Measurements from ENCODE around the gene EFHD2. TPM values are rescaled to one million over a fixed set of nuclear protein-coding genes. Genes with fewer than 3 reads are reported as not detected.

Gene EFHD2
- total and polyA plus RNA-seq, 2 of the 8 experiments (the other 6 are each of a cell fraction or from before 2014, with no cell fraction given): 24.4 to 25.1 TPM

DNA sequence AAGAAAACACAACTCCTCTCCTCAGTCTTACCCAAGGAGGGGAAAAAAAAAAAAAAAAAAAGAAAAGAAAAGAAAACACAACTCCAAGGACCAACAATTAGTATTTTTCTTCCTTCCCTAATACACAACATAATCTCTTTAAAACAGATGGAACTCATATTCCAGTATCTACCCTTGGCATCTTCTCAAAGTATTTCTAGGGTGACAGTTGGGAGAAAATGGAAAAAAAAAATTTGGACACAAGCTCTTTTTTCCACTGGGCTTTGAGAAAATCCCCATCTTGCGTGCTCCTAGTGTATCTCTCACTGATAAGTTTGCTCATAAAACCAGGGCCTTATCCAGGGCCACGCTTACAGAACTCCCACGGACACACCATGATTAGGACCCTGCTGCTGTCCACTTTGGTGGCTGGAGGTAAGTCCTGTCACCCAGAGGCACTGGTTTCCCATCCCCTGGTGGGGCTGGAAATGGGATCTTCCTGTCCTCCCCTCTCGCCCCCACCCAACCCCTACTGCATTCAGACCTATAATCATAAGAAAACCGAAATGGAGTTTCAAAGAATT lies 66.1 kb downstream of the EFHD2 start, which contains the start of gene CELA2B:
Gene CELA2B, plus strand, starts transcription at position 353 of the 563 bp plus-strand sequence. Its CDS starts 22 bp downstream, at position 375.
- H2BK20ac ChIP-seq (ENCODE audit: low read length): no peak within 1 kb of the TSS
- TF ChIP-seq NRF1 (IDR thresholded peaks at IDR 0.05; ENCODE audit: low read depth, low read length): no peak
- TF ChIP-seq CEBPB (IDR thresholded peaks at IDR 0.05; ENCODE audit: low read depth, low read length): no peak
- TF ChIP-seq SIN3A (conservative IDR thresholded peaks at IDR 0.05 in 1 of 2, IDR thresholded peaks at IDR 0.05 in 1 of 2; ENCODE audit: low read depth in 1 of 2, low read length in 2 of 2): no peak
- TF ChIP-seq SIRT6 (IDR thresholded peaks at IDR 0.05; ENCODE audit: low read length): no peak
- TF ChIP-seq ATF2 (IDR thresholded peaks at IDR 0.05; ENCODE audit: low read length): no peak
- no peak for TF ChIP-seq PHF8 (conservative IDR thresholded peaks at IDR 0.05; ENCODE audit: low read depth, low read length)
- no peak for TF ChIP-seq POLR2AphosphoS5 (IDR thresholded peaks at IDR 0.05; ENCODE audit: low read depth, low read length)
- no peak for TF ChIP-seq BACH1 (IDR thresholded peaks at IDR 0.05; ENCODE audit: low read length)
- no peak for TF ChIP-seq JUND (IDR thresholded peaks at IDR 0.05; ENCODE audit: low read length)
- no peak for TF ChIP-seq EP300 (IDR thresholded peaks at IDR 0.05; ENCODE audit: borderline replicate concordance in 1 of 2, low read depth in 2 of 2, low read length in 2 of 2)
- no peak for TF ChIP-seq YY1 (IDR thresholded peaks at IDR 0.05; ENCODE audit: low read depth, low read length)
- no peak for TF ChIP-seq RBBP5 (IDR thresholded peaks at IDR 0.05; ENCODE audit: borderline replicate concordance, low read depth, low read length)
- no peak for TF ChIP-seq BCL11A (IDR thresholded peaks at IDR 0.05; ENCODE audit: low read depth in 2 of 2, low read length in 2 of 2)

More for the DNA sequence above, 66.1 kb downstream of the EFHD2 start, which contains the start of gene CELA2B:
- Histone ChIP-seq H3K9me3 (ENCODE audit: insufficient read depth in 2 of 2, low read depth in 1 of 2, low read length in 1 of 2) (no peaks in the 10 kb centered on the region), H3K27ac (ENCODE audit: low read depth, low read length) (no peak within 1 kb of the TSS), H2BK120ac (replicated peaks; ENCODE audit: low read depth, low read length) (no peak within 1 kb of the TSS), H3K79me2 (ENCODE audit: control insufficient read depth in 1 of 2, insufficient read depth in 2 of 2, low read length in 2 of 2) (no peaks in the 10 kb centered on the region), H3K4me2 (ENCODE audit: insufficient read depth in 1 of 2, low read depth in 2 of 2, low read length in 2 of 2) (no peak within 1 kb of the TSS), H2BK12ac (ENCODE audit: low read depth, low read length) (no peak within 1 kb of the TSS), H2AFZ (ENCODE audit: low read length) (no peak within 1 kb of the TSS), H2AK5ac (ENCODE audit: low read depth, low read length) (no peak within 1 kb of the TSS), H3K18ac (ENCODE audit: extremely low read depth, low read length) (no peak within 1 kb of the TSS), H3K56ac (replicated peaks; ENCODE audit: insufficient read length, low read depth, low read length) (no peak within 1 kb of the TSS), H3K23ac (ENCODE audit: insufficient read length) (no peak within 1 kb of the TSS), H4K8ac (ENCODE audit: extremely low read depth, insufficient read depth, low read length) (no peak within 1 kb of the TSS), H4K20me1 (replicated peaks in 1 of 2; ENCODE audit: control insufficient read depth in 1 of 2, insufficient read depth in 2 of 2, low read length in 2 of 2) (peaks cover 0 to 3% of the 10 kb centered on the region in 2 experiments), H3K36me3 (ENCODE audit: control insufficient read depth in 2 of 4, insufficient read depth in 4 of 4, low read length in 3 of 4) (no peaks in the 10 kb centered on the region), H3K79me1 (ENCODE audit: low read depth, low read length) (no peaks in the 10 kb centered on the region), H3K9ac (replicated peaks in 1 of 4; ENCODE audit: extremely low read depth in 1 of 4, low read depth in 3 of 4, low read length in 3 of 4) (no peak within 1 kb of the TSS), H3K14ac (ENCODE audit: insufficient read length) (no peak within 1 kb of the TSS), H3K27me3 (replicated peaks in 1 of 4; ENCODE audit: control insufficient read depth in 3 of 4, extremely low read depth in 1 of 4, insufficient read depth in 3 of 4, low read length in 3 of 4) (no peaks in the 10 kb centered on the region), H3K4ac (replicated peaks; ENCODE audit: insufficient read length, low read depth, low read length) (no peak within 1 kb of the TSS), H4K5ac (ENCODE audit: insufficient read length, low read depth, low read length) (no peak within 1 kb of the TSS), H2BK15ac (ENCODE audit: low read length) (no peak within 1 kb of the TSS), H2BK5ac (ENCODE audit: low read depth, low read length) (no peak within 1 kb of the TSS), H3K4me3 (ENCODE audit: extremely low read depth in 1 of 4, insufficient read depth in 2 of 4, low read depth in 3 of 4, low read length in 4 of 4) (no peak within 1 kb of the TSS), H3K4me1 (replicated peaks in 1 of 4; ENCODE audit: control insufficient read depth in 3 of 4, insufficient read depth in 4 of 4, low read length in 3 of 4) (no peaks in the 10 kb centered on the region; a peak in 1 of 7 replicates), H3K23me2 (ENCODE audit: low read depth, low read length) (no peaks in the 10 kb centered on the region), H4K91ac (replicated peaks; ENCODE audit: insufficient read length, low read length) (no peak within 1 kb of the TSS)
- ChIA-PET POLR2A (ENCODE audit: partially characterized antibody) (no interaction called here), CTCF (ENCODE audit: partially characterized antibody) (no interaction called here)
- FAIRE-seq (no peak), DNase-seq (ENCODE audit: low read depth in 1 of 2, low spot score in 2 of 2) (no peak)
- WGBS, 2 experiments (ENCODE audit: extremely low coverage in 1 of 2, insufficient coverage in 1 of 2, insufficient read length in 1 of 2, insufficient replicate concordance in 2 of 2, low coverage in 1 of 2, low lambda C conversion rate in 2 of 2, missing lambda C conversion rate in 1 of 2): 84% methylated on average over 5 of the region's 5 CpGs; no CpG with 5 or more reads in 1 of the 2 experiments

Measured in H1 (cell line).